HEK293 (cell line): ENCODE results near the gene AUP1.
A peak's percentile ranks its signal among the peaks of the same experiment; 100 is the strongest.

ENCODE experiments used
- CTCF ChIA-PET: fragments of 350-600 bp; formaldehyde crosslinking; extraction: SDS; loops from one replicate; lab custom pipeline; 2021; ENCODE audit warnings: antibody characterized with exemption; lab: Yijun Ruan, JAX
- POLR2A ChIA-PET: fragments of 300-600 bp; formaldehyde crosslinking; extraction: SDS; loops from one replicate; lab custom pipeline; 2020; ENCODE audit warnings: antibody characterized with exemption, inconsistent platforms; lab: Yijun Ruan, JAX
- H3K27ac ChIP-seq: fragments of 200-500 bp; sonication (Bioruptor generic); 2 replicates; pipeline ENCODE4 v1.5.1; 2014; ENCODE audit warnings: low read depth, low read length, control low read depth, inconsistent platforms; ENCODE audit errors: extremely low read depth
- H3K36me3 ChIP-seq, 2 experiments: fragments of 200-500 bp in 1 of 2; sonication (Bioruptor generic) in 1 of 2; 1 replicate in 1 of 2; 2 replicates in 1 of 2; pipeline ENCODE4 v1.5.1; 2014 to 2017; ENCODE audit warnings: inconsistent platforms in 2 of 2, low read length in 2 of 2; ENCODE audit not compliant: control insufficient read depth in 2 of 2, insufficient read depth in 1 of 2
- H3K4me1 ChIP-seq: fragments of 200-500 bp; sonication (Bioruptor generic); 2 replicates; pipeline ENCODE4 v1.5.1; 2014; ENCODE audit warnings: mild to moderate bottlenecking, low read length, inconsistent platforms; ENCODE audit not compliant: control insufficient read depth, insufficient read depth
- H3K4me3 ChIP-seq: 2 replicates; pipeline ENCODE4 v1.5.1; 2011; ENCODE audit warnings: low read depth, mild to moderate bottlenecking, control low read depth, low read length, moderate library complexity
- H3K9me3 ChIP-seq: fragments of 200-500 bp; sonication (Bioruptor generic); 2 replicates; pipeline ENCODE4 v1.5.1; 2014; ENCODE audit warnings: low read depth, low read length, inconsistent platforms; ENCODE audit not compliant: control insufficient read depth, insufficient read depth
- BCL6B ChIP-seq: fragments of 450-650 bp; formaldehyde crosslinking; IDR thresholded peaks from 2 replicates; pipeline ENCODE4 v1.5.1; 2017; ENCODE audit warnings: missing biosample characterization, missing genetic modification characterization
- INSM2 ChIP-seq: fragments of 450-650 bp; formaldehyde crosslinking; IDR thresholded peaks from 2 replicates; pipeline ENCODE4 v1.5.1; 2016; ENCODE audit warnings: missing biosample characterization, missing genetic modification characterization
- KLF9 ChIP-seq: fragments of 450-650 bp; formaldehyde crosslinking; IDR thresholded peaks from 2 replicates; pipeline ENCODE4 v1.5.1; 2016; ENCODE audit warnings: missing biosample characterization, missing genetic modification characterization, low read depth
- PRDM1 ChIP-seq: fragments of 450-650 bp; formaldehyde crosslinking; IDR thresholded peaks from 2 replicates; pipeline ENCODE4; 2016; ENCODE audit warnings: missing biosample characterization, missing genetic modification characterization
- ZBTB1 ChIP-seq: fragments of 450-650 bp; formaldehyde crosslinking; IDR thresholded peaks from 2 replicates; pipeline ENCODE4 v1.5.1; 2016; ENCODE audit warnings: missing biosample characterization, missing genetic modification characterization
- ZBTB17 ChIP-seq: fragments of 450-650 bp; formaldehyde crosslinking; IDR thresholded peaks from 2 replicates; pipeline ENCODE4 v1.5.1; 2016; ENCODE audit warnings: missing biosample characterization, missing genetic modification characterization
- ZBTB6 ChIP-seq: fragments of 450-650 bp; formaldehyde crosslinking; IDR thresholded peaks from 2 replicates; pipeline ENCODE4 v1.5.1; 2017; ENCODE audit warnings: missing biosample characterization, missing genetic modification characterization
- ZFHX2 ChIP-seq: fragments of 450-650 bp; formaldehyde crosslinking; conservative IDR thresholded peaks from 2 replicates; pipeline ENCODE4 v1.5.1; 2016; ENCODE audit warnings: missing biosample characterization, missing genetic modification characterization
- ZIC2 ChIP-seq: fragments of 450-650 bp; formaldehyde crosslinking; IDR thresholded peaks from 2 replicates; pipeline ENCODE4 v1.5.1; 2016; ENCODE audit warnings: missing biosample characterization, missing genetic modification characterization
- ZNF10 ChIP-seq: fragments of 450-650 bp; formaldehyde crosslinking; IDR thresholded peaks from 2 replicates; pipeline ENCODE4 v1.5.1; 2017; ENCODE audit warnings: missing biosample characterization, missing genetic modification characterization
- ZNF148 ChIP-seq: fragments of 450-650 bp; formaldehyde crosslinking; IDR thresholded peaks from 2 replicates; pipeline ENCODE4 v1.5.0; 2017; ENCODE audit warnings: missing biosample characterization, missing genetic modification characterization, borderline replicate concordance
- ZNF16 ChIP-seq: fragments of 450-650 bp; formaldehyde crosslinking; IDR thresholded peaks from 2 replicates; pipeline ENCODE4 v1.5.1; 2016; ENCODE audit warnings: low read depth, missing biosample characterization, missing genetic modification characterization
- ZNF184 ChIP-seq: fragments of 450-650 bp; IDR thresholded peaks from 2 replicates; pipeline ENCODE4 v1.5.1; 2018; ENCODE audit warnings: missing biosample characterization, mild to moderate bottlenecking, missing genetic modification characterization
- ZNF19 ChIP-seq: fragments of 450-650 bp; formaldehyde crosslinking; IDR thresholded peaks from 2 replicates; pipeline ENCODE4; 2016; ENCODE audit warnings: missing biosample characterization, missing genetic modification characterization, low read depth
- ZNF202 ChIP-seq: fragments of 450-650 bp; formaldehyde crosslinking; IDR thresholded peaks from 2 replicates; pipeline ENCODE4 v1.5.1; 2016; ENCODE audit warnings: missing biosample characterization, missing genetic modification characterization, borderline replicate concordance
- ZNF211 ChIP-seq: fragments of 450-650 bp; formaldehyde crosslinking; IDR thresholded peaks from 2 replicates; pipeline ENCODE4 v1.5.1; 2016; ENCODE audit warnings: low read depth, missing biosample characterization, missing genetic modification characterization
- ZNF341 ChIP-seq: fragments of 450-650 bp; formaldehyde crosslinking; IDR thresholded peaks from 2 replicates; pipeline ENCODE4; 2016; ENCODE audit warnings: low read depth, missing biosample characterization, missing genetic modification characterization
- ZNF416 ChIP-seq: fragments of 450-650 bp; formaldehyde crosslinking; IDR thresholded peaks from 2 replicates; pipeline ENCODE4 v1.5.1; 2016; ENCODE audit warnings: missing biosample characterization, missing genetic modification characterization
- ZNF433 ChIP-seq: fragments of 450-650 bp; formaldehyde crosslinking; IDR thresholded peaks from 2 replicates; pipeline ENCODE4 v1.5.1; 2016; ENCODE audit warnings: missing biosample characterization, missing genetic modification characterization, low read depth
- ZNF621 ChIP-seq: fragments of 450-650 bp; formaldehyde crosslinking; IDR thresholded peaks from 2 replicates; pipeline ENCODE4 v1.5.1; 2017; ENCODE audit warnings: missing biosample characterization, missing genetic modification characterization
- ZNF654 ChIP-seq: fragments of 450-650 bp; formaldehyde crosslinking; IDR thresholded peaks from 2 replicates; pipeline ENCODE4 v1.5.1; 2016; ENCODE audit warnings: low read depth, missing biosample characterization, missing genetic modification characterization
- ZNF658 ChIP-seq: fragments of 450-650 bp; formaldehyde crosslinking; IDR thresholded peaks from 2 replicates; pipeline ENCODE4; 2016; ENCODE audit warnings: missing biosample characterization, missing genetic modification characterization
- ZNF670 ChIP-seq: fragments of 450-650 bp; formaldehyde crosslinking; IDR thresholded peaks from 2 replicates; pipeline ENCODE4 v1.5.1; 2016; ENCODE audit warnings: missing biosample characterization, missing genetic modification characterization, low read depth
- ZNF677 ChIP-seq: fragments of 450-650 bp; IDR thresholded peaks from 2 replicates; pipeline ENCODE4 v1.5.0; 2018; ENCODE audit warnings: missing biosample characterization, mild to moderate bottlenecking, missing genetic modification characterization, moderate library complexity
- ZNF747 ChIP-seq: fragments of 450-650 bp; formaldehyde crosslinking; IDR thresholded peaks from 2 replicates; pipeline ENCODE4 v1.5.1; 2016; ENCODE audit warnings: missing biosample characterization, missing genetic modification characterization
- ZSCAN5A ChIP-seq: fragments of 450-650 bp; formaldehyde crosslinking; IDR thresholded peaks from 2 replicates; pipeline ENCODE4 v1.5.1; 2016; ENCODE audit warnings: missing biosample characterization, missing genetic modification characterization
- ZXDB ChIP-seq: fragments of 450-650 bp; formaldehyde crosslinking; IDR thresholded peaks from 2 replicates; pipeline ENCODE4 v1.5.1; 2016; ENCODE audit warnings: missing biosample characterization, missing genetic modification characterization

AUP1 gene

GRCh38 chr2:74481961-74482800, 47.3 kb downstream of the AUP1 start:
- Histone ChIP-seq H3K27ac (peak overlapping the region; percentile 74), H3K4me3 (peak overlapping the region; percentile 92), H3K36me3 (peaks cover 50 to 54% of the 10 kb centered on the region in 2 experiments), H3K4me1 (no peaks in the 10 kb centered on the region), H3K9me3 (no peaks in the 10 kb centered on the region)
- POLR2A ChIA-PET: interaction anchor here (0.8 to 4.0 kb wide), 19 partner anchors 10 to 745 kb away, joined by 3 to 37 read pairs (median 4); partner anchors contain the start of genes AUP1, DQX1, HTRA2 and INO80B
- CTCF ChIA-PET: interaction anchor here (0.8 to 5.0 kb wide), 15 partner anchors 9 to 119 kb away, joined by 3 to 72 read pairs (median 4); partner anchors contain the start of genes AUP1, HTRA2 and MRPL53
- TF ChIP-seq ZNF211 (tag by site-specific recombination) (no peak), INSM2 (tag by site-specific recombination) (no peak), ZBTB17 (tag by site-specific recombination) (peak; percentile 34; the same call in 1 of the 2 replicates), ZIC2 (tag by site-specific recombination) (peak; percentile 82), ZNF148 (tag by site-specific recombination) (no peak), ZNF677 (tag by site-specific recombination) (no peak), ZBTB6 (tag by site-specific recombination) (no peak), ZFHX2 (0 out of 2 replicates have a peak, but pooled peaks have one; percentile 36), ZNF10 (tag by site-specific recombination) (no peak), ZNF341 (tag by site-specific recombination) (peak; percentile 36), ZNF16 (no peak), ZXDB (tag by site-specific recombination) (peak; percentile 0; the same call in 1 of the 2 replicates), ZNF184 (no peak), KLF9 (tag by site-specific recombination) (0 out of 2 replicates have a peak, but pooled peaks have one; percentile 12), ZNF658 (no peak), ZNF19 (tag by site-specific recombination) (no peak), ZSCAN5A (tag by site-specific recombination) (no peak), ZNF654 (tag by site-specific recombination) (no peak), ZNF670 (no peak), BCL6B (tag by site-specific recombination) (no peak), PRDM1 (tag by site-specific recombination) (no peak), ZNF747 (no peak), ZNF416 (tag by site-specific recombination) (no peak), ZNF433 (tag by site-specific recombination) (no peak), ZBTB1 (tag by site-specific recombination) (no peak), ZNF621 (tag by site-specific recombination) (no peak), ZNF202 (tag by site-specific recombination) (no peak)
